ENCODE data around the gene RNF10.

The RNF10 gene

GRCh38 chr12:120580787-120581723, 46.9 kb downstream of the RNF10 start, which contains the start of gene POP5:
Gene POP5, minus strand, starts transcription at chr12:120581402. Its CDS starts 40 bp downstream, at chr12:120581362.
- H3K4me1 Mint-ChIP-seq, result peaks cover 27% of the 10 kb centered on the region
- H3K27me3 Mint-ChIP-seq (ENCODE audit: low read depth, poor library complexity), result peaks cover 40% of the 10 kb centered on the region
- peaks cover 7% of the 10 kb centered on the region for H3K36me3 Mint-ChIP-seq (ENCODE audit: low read depth)
- no peaks in the 10 kb centered on the region for H3K9me3 Mint-ChIP-seq
- peak within 1 kb of the TSS; percentile 99 for H3K4me3 Mint-ChIP-seq
- TF ChIP-seq CTCF (IDR thresholded peaks at IDR 0.05), result no peak
- DNase-seq, result peak; percentile 97
- peak within 1 kb of the TSS; percentile 19 for H3K27ac Mint-ChIP-seq

- H3K27ac Mint-ChIP-seq, result no peak overlapping the region
- no peak for TF ChIP-seq CTCF (IDR thresholded peaks at IDR 0.05)
- H3K36me3 Mint-ChIP-seq (ENCODE audit: low read depth), result peaks cover 5% of the 10 kb centered on the region
- no peak for DNase-seq
- H3K9me3 Mint-ChIP-seq, result no peaks in the 10 kb centered on the region
- H3K4me3 Mint-ChIP-seq, result peak overlapping the region; percentile 99
- peaks cover 49% of the 10 kb centered on the region for H3K27me3 Mint-ChIP-seq (ENCODE audit: low read depth, poor library complexity)
- H3K4me1 Mint-ChIP-seq, result peaks cover 27% of the 10 kb centered on the region
Observed at GRCh38 chr12:120581998-120582397, 47.8 kb downstream of the RNF10 start.

DNA sequence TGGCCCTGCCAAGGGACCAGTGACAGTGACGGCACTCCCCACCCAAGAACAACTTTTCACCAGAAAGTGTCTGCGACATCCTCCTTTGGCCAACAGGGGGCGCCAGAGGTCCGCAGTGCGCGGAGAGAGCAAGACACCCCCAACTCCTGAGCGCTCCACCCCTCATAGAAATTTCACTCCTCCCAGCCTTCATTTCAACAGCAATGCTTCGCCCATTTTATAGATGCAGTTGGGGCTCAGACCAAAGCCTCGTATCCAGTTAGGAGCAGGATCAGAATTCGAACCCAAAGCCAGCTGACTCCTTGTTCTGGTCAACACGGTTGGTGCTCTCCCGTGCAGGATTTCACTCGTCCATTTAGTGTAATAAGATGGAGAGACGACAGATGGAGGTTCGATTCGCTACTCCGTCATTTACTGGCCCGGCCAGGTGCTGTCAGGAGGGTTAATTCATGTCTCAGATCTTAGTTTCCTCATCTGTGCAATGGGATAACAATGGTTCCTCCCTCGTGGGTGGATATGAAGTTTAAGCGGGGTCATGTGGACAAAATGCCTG, 49.4 kb downstream of the RNF10 start:
- H3K4me1 Mint-ChIP-seq, result peaks cover 27% of the 10 kb centered on the region
- TF ChIP-seq CTCF (IDR thresholded peaks at IDR 0.05), result peak; percentile 94
- peaks cover 5% of the 10 kb centered on the region for H3K36me3 Mint-ChIP-seq (ENCODE audit: low read depth)
- peak overlapping the region; percentile 43 for H3K4me3 Mint-ChIP-seq
- no peaks in the 10 kb centered on the region for H3K9me3 Mint-ChIP-seq
- H3K27ac Mint-ChIP-seq, result no peak overlapping the region
- H3K27me3 Mint-ChIP-seq (ENCODE audit: low read depth, poor library complexity), result peaks cover 54% of the 10 kb centered on the region
- DNase-seq, result peak; percentile 86

DNA sequence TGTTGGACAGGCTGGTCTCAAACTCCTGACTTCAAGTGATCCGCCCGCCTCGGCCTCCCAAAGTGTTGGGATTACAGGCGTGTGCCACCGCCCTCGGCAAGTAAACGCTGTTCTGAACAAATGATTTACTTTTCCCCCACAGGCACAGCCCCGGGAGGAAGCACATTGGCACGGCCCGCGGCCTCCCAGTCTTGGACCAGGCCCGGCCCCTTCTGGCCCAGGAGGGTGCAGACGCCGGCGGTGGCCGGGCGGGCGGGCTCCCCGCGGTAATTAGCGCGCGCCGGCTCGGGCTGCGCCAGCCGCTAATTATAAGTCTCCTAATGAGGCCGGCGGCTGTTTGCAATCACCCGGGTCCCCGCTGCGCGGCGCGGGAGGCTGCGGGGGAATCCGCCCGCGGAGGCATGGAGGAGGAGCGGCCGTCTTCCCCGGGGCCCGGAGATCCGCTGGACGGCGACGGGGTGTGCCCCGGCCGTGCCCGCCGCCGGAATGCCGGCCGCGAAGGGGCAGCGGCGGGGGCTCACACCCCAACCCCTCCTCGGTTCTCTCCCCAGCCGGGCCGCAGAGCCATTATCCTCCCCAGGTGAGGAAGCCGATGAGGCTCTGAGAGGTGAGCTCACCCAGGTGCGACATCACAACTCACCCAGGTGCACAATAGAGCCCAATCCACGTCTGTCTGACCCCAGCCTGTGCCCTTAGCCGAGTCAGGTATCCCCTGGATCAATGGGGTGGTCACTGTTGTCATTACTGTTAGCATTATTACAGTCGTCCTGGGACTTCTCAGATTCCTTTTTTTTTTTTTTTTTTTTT, 50.4 kb downstream of the RNF10 start:
- Mint-ChIP-seq H3K36me3 (ENCODE audit: low read depth) (peaks cover 2% of the 10 kb centered on the region), H3K4me3 (peak overlapping the region; percentile 67)

DNA sequence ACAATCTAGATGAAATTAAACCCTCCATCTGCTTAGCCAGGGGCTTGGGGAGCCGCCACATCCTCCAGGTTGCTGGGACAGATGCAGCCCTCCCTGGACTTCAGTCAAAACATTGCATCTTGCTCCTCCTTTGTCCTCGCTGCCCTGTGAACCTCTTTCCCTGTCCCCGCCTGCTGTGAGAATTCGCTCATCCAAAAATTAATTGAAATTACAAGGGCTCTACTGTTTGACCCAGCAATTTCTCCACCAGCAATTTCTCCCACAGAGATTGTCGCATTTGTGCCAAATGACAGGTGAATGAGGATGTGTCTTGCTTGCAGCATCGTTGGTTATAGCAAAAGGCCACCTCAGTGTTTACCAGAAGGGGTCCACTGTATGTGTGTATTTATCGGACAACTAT, 52.0 kb downstream of the RNF10 start:
- DNase-seq, result no peak
- Mint-ChIP-seq H3K4me1 (peaks cover 9% of the 10 kb centered on the region), H3K4me3 (no peak overlapping the region), H3K27me3 (ENCODE audit: low read depth, poor library complexity) (peaks cover 58% of the 10 kb centered on the region), H3K36me3 (ENCODE audit: low read depth) (no peaks in the 10 kb centered on the region), H3K27ac (no peak overlapping the region), H3K9me3 (no peaks in the 10 kb centered on the region)
- no peak for TF ChIP-seq CTCF (IDR thresholded peaks at IDR 0.05)

More for the DNA sequence above, 50.4 kb downstream of the RNF10 start:
- Mint-ChIP-seq H3K27me3 (ENCODE audit: low read depth, poor library complexity) (peaks cover 54% of the 10 kb centered on the region), H3K4me1 (peaks cover 25% of the 10 kb centered on the region), H3K9me3 (no peaks in the 10 kb centered on the region), H3K27ac (no peak overlapping the region)
- TF ChIP-seq CTCF (IDR thresholded peaks at IDR 0.05), result peak; percentile 21
- peak; percentile 67 for DNase-seq

Measured in nephron progenitor cell (in vitro differentiated cells).